ENCODE data around the gene ZMYND10.

ZMYND10 gene

GRCh38 chr3:50369012-50369670 is 23.6 kb upstream of the ZMYND10 start:
- Histone ChIP-seq H3K4me3 (no peak overlapping the region), H3K36me3 (no peaks in the 10 kb centered on the region), H3K9me3 (no peaks in the 10 kb centered on the region), H3K27ac (no peak overlapping the region), H3K27me3 (peaks cover 0 to 39% of the 10 kb centered on the region in 2 donors), H3K4me1 (peaks cover 3 to 25% (median 9%) of the 10 kb centered on the region in 4 donors)
- intact Hi-C loops (cut with DNase I; ENCODE audit: low total_unique reads): no loop called here
- no peak for DNase-seq
- TF ChIP-seq CTCF (IDR thresholded peaks at IDR 0.05): no peak

DNA sequence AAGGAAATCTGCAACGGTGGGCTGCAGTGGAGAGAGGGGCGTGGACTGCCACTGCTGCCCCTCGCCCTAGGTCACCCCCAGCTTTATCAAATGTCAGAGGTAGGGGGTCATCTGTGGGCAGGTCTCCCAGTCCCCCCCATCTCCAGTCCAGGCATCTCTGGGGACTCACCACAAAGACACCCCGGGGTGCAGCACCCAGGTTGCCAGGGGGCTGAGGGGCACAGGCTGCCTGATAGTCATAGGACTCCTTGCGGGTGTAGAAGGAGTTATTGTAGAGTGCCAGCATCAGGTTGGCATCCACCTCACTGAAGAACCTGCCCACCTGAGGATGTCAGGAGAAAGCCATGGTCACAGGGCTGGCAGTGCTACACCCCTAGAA is 20.3 kb upstream of the ZMYND10 start:
- peaks cover 3 to 28% (median 9%) of the 10 kb centered on the region in 4 donors for H3K4me1 ChIP-seq
- H3K27me3 ChIP-seq: peaks cover 0 to 14% of the 10 kb centered on the region in 2 donors
- intact Hi-C loops (cut with DNase I; ENCODE audit: low total_unique reads): no loop called here
- no peak for DNase-seq
- H3K27ac ChIP-seq: no peak overlapping the region
- no peaks in the 10 kb centered on the region for H3K9me3 ChIP-seq
- no peaks in the 10 kb centered on the region for H3K36me3 ChIP-seq
- no peak for TF ChIP-seq CTCF (IDR thresholded peaks at IDR 0.05)
- H3K4me3 ChIP-seq: peak overlapping the region; percentile 60 to 70

- Histone ChIP-seq H3K9me3 (no peaks in the 10 kb centered on the region), H3K4me3 (peak overlapping the region; percentile 60 to 70), H3K36me3 (no peaks in the 10 kb centered on the region), H3K4me1 (peaks cover 3 to 28% (median 9%) of the 10 kb centered on the region in 4 donors), H3K27me3 (peaks cover 0 to 11% of the 10 kb centered on the region in 2 donors), H3K27ac (peak overlapping the region; percentile 42 to 70)
- DNase-seq: peak; percentile 71 to 89
- intact Hi-C loops (cut with DNase I; ENCODE audit: low total_unique reads): no loop called here
- TF ChIP-seq CTCF (IDR thresholded peaks at IDR 0.05): no peak
Observed at GRCh38 chr3:50365080-50365841, 19.7 kb upstream of the ZMYND10 start.

GRCh38 chr3:50364573-50365079 is 19.1 kb upstream of the ZMYND10 start:
- Histone ChIP-seq H3K4me3 (peak overlapping the region; percentile 60 to 70), H3K4me1 (peaks cover 3 to 28% (median 11%) of the 10 kb centered on the region in 4 donors), H3K27me3 (peaks cover 0 to 6% of the 10 kb centered on the region in 2 donors), H3K27ac (peak overlapping the region; percentile 42 to 70), H3K9me3 (no peaks in the 10 kb centered on the region), H3K36me3 (no peaks in the 10 kb centered on the region)
- no peak for DNase-seq
- no peak for TF ChIP-seq CTCF (IDR thresholded peaks at IDR 0.05)
- intact Hi-C loops (cut with DNase I; ENCODE audit: low total_unique reads): no loop called here

- Histone ChIP-seq H3K27me3 (no peaks in the 10 kb centered on the region), H3K27ac (peak overlapping the region; percentile 23 to 86), H3K9me3 (no peaks in the 10 kb centered on the region), H3K36me3 (peaks cover 6 to 22% (median 17%) of the 10 kb centered on the region in 3 donors), H3K4me1 (peaks cover 0 to 49% (median 44%) of the 10 kb centered on the region in 4 donors), H3K4me3 (peak overlapping the region; percentile 68 to 87)
- intact Hi-C loops (cut with DNase I; ENCODE audit: low total_unique reads): no loop called here
- DNase-seq: no peak
- TF ChIP-seq CTCF (IDR thresholded peaks at IDR 0.05): no peak
Observed at GRCh38 chr3:50359760-50360110, 14.2 kb upstream of the ZMYND10 start.
